Smooth muscle cell (in vitro differentiated cells): ENCODE results near the gene C5orf34. TPM values are rescaled to one million over a fixed set of nuclear protein-coding genes. Genes with fewer than 3 reads are reported as not detected.
"Not testable (repeated sequence)": the region's sequence is repeated elsewhere in the genome, so short reads cannot be mapped to it uniquely, and the experiment has no call there.

Source experiments
- DNase-seq: peaks from one replicate; lab custom pipeline; 2025; ENCODE audit not compliant: unreplicated experiment; lab: John Stamatoyannopoulos, UW
- H2AFZ ChIP-seq: fragments of 200-600 bp; sonication (generic); 2 replicates; pipeline ENCODE4 v1.6.0; 2016; ENCODE audit warnings: antibody characterized with exemption, low read depth, mild to moderate bottlenecking
- H3F3A ChIP-seq: fragments of 200-600 bp; sonication (generic); 2 replicates; pipeline ENCODE4 v1.6.0; 2017; ENCODE audit warnings: antibody characterized with exemption, low read depth
- H3K27ac ChIP-seq: fragments of 200-600 bp; sonication (generic); 2 replicates; pipeline ENCODE4 v1.5.1; 2016; ENCODE audit warnings: low read depth, mild to moderate bottlenecking
- H3K27me3 ChIP-seq: fragments of 200-600 bp; sonication (generic); 2 replicates; pipeline ENCODE4 v1.6.1; 2016; ENCODE audit warnings: low read depth, mild to moderate bottlenecking
- H3K36me3 ChIP-seq: fragments of 200-600 bp; sonication (generic); 2 replicates; pipeline ENCODE4 v1.5.1; 2016; ENCODE audit warnings: low read depth
- H3K4me1 ChIP-seq: fragments of 200-600 bp; sonication (generic); 2 replicates; pipeline ENCODE4 v1.5.1; 2016; ENCODE audit warnings: low read depth
- H3K4me2 ChIP-seq: fragments of 200-600 bp; sonication (generic); 2 replicates; pipeline ENCODE4 v1.6.0; 2016; ENCODE audit warnings: mild to moderate bottlenecking
- H3K4me3 ChIP-seq: fragments of 200-600 bp; sonication (generic); 2 replicates; pipeline ENCODE4 v1.5.1; 2016; ENCODE audit warnings: mild to moderate bottlenecking
- H3K79me2 ChIP-seq: fragments of 200-600 bp; sonication (generic); 2 replicates; pipeline ENCODE4 v1.6.0; 2016; ENCODE audit warnings: low read depth, mild to moderate bottlenecking
- H3K9ac ChIP-seq: fragments of 200-600 bp; sonication (generic); 2 replicates; pipeline ENCODE4 v1.6.0; 2016; ENCODE audit warnings: low read depth
- H3K9me3 ChIP-seq: fragments of 200-600 bp; sonication (generic); replicated peaks from 2 replicates; pipeline ENCODE4 v1.5.1; 2016; ENCODE audit warnings: low read depth
- H4K20me1 ChIP-seq: fragments of 200-600 bp; sonication (generic); 2 replicates; pipeline ENCODE4 v1.6.0; 2016; ENCODE audit warnings: low read depth
- whole genome bisulfite sequencing: methylation state at CpG from one replicate; pipeline ENCODE4 v1.1.7; 2016; ENCODE audit warnings: low lambda C conversion rate; 5-methylcytosine and 5-hydroxymethylcytosine counted together
- polyA plus RNA-seq: library from polyadenylated mRNA; unstranded; fragments of >200 nt; fragmentation: Nextera tagmentation; extraction: Ambion mirVana; gene quantifications from 2 replicates; pipeline ENCODE4 v1.2.1, GENCODE V29; 2016
- total RNA-seq: library from RNA; depleted of rRNA; stranded (reverse); fragments of >200 nt; gene quantifications from 2 replicates; pipeline ENCODE4 v1.2.3, GENCODE V29; 2014
- TF ChIP-seq, protein P1 (sequence below): fragments of 200-600 bp; sonication (generic); IDR thresholded peaks from 2 replicates; pipeline ENCODE4 v1.5.1; 2017; ENCODE audit warnings: borderline replicate concordance, mild to moderate bottlenecking, antibody characterized with exemption; ENCODE audit not compliant: insufficient read depth, poor library complexity, severe bottlenecking

The C5orf34 gene
- total and polyA plus RNA-seq, 2 experiments from 2014 or later, result 2.6 to 7.5 TPM

DNA sequence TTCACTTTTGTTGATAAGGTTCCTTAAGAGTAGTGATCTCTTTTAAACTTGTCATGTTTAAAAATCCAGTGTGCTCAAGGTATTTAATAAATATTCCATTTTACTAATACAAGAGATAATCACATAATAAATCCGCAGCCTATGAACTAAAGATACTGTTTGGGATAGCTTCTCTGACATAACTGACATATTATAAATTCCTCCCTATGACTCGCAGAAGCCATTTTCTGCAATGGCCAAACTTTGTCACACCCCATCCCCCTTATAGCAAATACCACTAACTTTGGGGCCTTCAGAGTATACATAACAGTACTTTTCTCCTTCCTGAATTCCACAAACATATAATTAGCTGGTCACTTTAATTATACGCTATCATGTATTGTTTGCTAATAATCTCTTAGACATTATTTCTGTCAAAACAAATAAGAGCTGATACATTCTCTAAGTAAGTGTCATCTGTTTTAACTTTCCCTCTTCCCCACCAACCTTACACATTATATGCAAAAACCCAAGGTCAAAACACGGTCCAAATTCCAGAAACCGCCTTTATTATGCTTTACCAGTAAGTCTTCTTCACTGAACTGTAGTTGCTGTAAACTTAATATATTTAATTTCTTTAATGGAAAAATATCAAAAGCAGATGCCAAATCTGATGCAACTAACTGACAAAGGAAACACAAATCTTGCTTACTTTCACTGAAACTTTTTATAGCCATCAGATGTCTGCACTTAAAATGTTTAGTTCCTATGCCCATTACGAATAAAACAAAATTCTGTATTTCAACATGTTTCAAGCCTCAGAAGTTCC, 32.3 kb downstream of the C5orf34 start:
- no peak for DNase-seq
- H3K9me3 ChIP-seq, result no peaks in the 10 kb centered on the region
- H3K4me2 ChIP-seq, result peak overlapping the region; percentile 93
- peaks cover 41% of the 10 kb centered on the region for H3K79me2 ChIP-seq
- H3K4me1 ChIP-seq, result peaks cover 15% of the 10 kb centered on the region
- H3K27me3 ChIP-seq, result no peaks in the 10 kb centered on the region
- H3K27ac ChIP-seq, result peak overlapping the region; percentile 94
- WGBS, result 31% methylated on average over 6 of the region's 6 CpGs
- H2AFZ ChIP-seq, result peak overlapping the region; percentile 85
- peaks cover 11% of the 10 kb centered on the region for H3F3A ChIP-seq
- H3K4me3 ChIP-seq, result peak overlapping the region; percentile 74
- no peaks in the 10 kb centered on the region for H3K36me3 ChIP-seq
- H4K20me1 ChIP-seq, result no peaks in the 10 kb centered on the region
- TF ChIP-seq, protein P1, sequence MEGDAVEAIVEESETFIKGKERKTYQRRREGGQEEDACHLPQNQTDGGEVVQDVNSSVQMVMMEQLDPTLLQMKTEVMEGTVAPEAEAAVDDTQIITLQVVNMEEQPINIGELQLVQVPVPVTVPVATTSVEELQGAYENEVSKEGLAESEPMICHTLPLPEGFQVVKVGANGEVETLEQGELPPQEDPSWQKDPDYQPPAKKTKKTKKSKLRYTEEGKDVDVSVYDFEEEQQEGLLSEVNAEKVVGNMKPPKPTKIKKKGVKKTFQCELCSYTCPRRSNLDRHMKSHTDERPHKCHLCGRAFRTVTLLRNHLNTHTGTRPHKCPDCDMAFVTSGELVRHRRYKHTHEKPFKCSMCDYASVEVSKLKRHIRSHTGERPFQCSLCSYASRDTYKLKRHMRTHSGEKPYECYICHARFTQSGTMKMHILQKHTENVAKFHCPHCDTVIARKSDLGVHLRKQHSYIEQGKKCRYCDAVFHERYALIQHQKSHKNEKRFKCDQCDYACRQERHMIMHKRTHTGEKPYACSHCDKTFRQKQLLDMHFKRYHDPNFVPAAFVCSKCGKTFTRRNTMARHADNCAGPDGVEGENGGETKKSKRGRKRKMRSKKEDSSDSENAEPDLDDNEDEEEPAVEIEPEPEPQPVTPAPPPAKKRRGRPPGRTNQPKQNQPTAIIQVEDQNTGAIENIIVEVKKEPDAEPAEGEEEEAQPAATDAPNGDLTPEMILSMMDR, result no peak
- H3K9ac ChIP-seq, result peak overlapping the region; percentile 95

DNA sequence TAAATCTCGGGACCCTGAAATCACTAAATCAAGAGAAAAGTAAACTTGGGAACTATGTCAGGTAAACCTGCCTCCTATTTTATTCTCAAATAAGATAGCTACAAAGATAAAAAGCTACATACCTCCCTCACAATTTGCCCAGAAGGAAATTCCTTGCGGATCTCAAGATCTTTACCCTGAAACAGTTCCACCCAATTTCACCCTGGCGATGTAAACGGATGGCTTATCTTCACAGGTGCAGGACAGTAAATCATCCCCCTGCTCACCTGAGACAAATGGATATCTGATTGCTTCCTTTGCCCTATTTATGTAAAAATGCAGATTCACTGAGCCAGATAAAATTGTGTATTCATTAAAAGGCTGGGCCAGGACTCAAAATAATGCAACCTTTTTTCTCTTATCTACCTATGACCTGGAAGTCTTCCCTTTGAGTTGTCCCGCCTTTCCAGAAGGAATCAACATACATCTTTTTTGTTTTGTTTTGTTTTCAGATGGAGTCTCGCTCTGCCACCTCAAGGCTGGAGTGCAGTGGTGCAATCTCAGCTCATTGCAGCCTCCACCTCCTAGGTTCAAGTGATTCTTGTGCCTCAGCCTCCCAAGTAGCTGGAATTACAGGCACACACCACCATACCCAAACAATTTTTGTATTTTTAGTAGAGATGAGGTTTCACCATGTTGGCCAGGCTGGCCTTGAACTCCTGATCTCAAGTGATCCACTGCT, 45.1 kb downstream of the C5orf34 start:
- no peak for DNase-seq
- no peaks in the 10 kb centered on the region for H3K27me3 ChIP-seq

GRCh38 chr5:43467100-43467499, 47.8 kb downstream of the C5orf34 start:
- peaks cover 10% of the 10 kb centered on the region for H3K9me3 ChIP-seq
- TF ChIP-seq, protein P1, result no peak
- H4K20me1 ChIP-seq, result no peaks in the 10 kb centered on the region

More for the DNA sequence above, 45.1 kb downstream of the C5orf34 start:
- Histone ChIP-seq H3K9ac (no peak overlapping the region), H3K9me3 (peaks cover 10% of the 10 kb centered on the region), H2AFZ (no peak overlapping the region), H3K4me2 (no peak overlapping the region), H3K79me2 (peaks cover 5% of the 10 kb centered on the region), H3F3A (no peaks in the 10 kb centered on the region), H3K4me1 (no peaks in the 10 kb centered on the region), H3K27ac (no peak overlapping the region), H3K36me3 (peaks cover 25% of the 10 kb centered on the region), H3K4me3 (no peak overlapping the region), H4K20me1 (no peaks in the 10 kb centered on the region)
- TF ChIP-seq, protein P1, result no peak
- 84% methylated on average over 6 of the region's 6 CpGs for WGBS

GRCh38 chr5:43465455-43465854, 49.5 kb downstream of the C5orf34 start:
- H3K4me3 ChIP-seq, H4K20me1 ChIP-seq, H3K4me2 ChIP-seq, DNase-seq, H3K27ac ChIP-seq, H3K79me2 ChIP-seq, H3K4me1 ChIP-seq, H3K27me3 ChIP-seq, H3K9me3 ChIP-seq, H3K9ac ChIP-seq, H3F3A ChIP-seq, H2AFZ ChIP-seq: not testable (repeated sequence)
- peaks cover 17% of the 10 kb centered on the region for H3K36me3 ChIP-seq
- 97% methylated on average over 3 of the region's 3 CpGs for WGBS

More at GRCh38 chr5:43467100-43467499, 47.8 kb downstream of the C5orf34 start:
- H3K36me3 ChIP-seq, result peaks cover 25% of the 10 kb centered on the region
- H3K4me1 ChIP-seq, result no peaks in the 10 kb centered on the region
- no peak overlapping the region for H2AFZ ChIP-seq
- no peak overlapping the region for H3K9ac ChIP-seq
- H3K4me2 ChIP-seq, result no peak overlapping the region
- H3K27ac ChIP-seq, result no peak overlapping the region
- no peaks in the 10 kb centered on the region for H3K27me3 ChIP-seq
- peaks cover 5% of the 10 kb centered on the region for H3K79me2 ChIP-seq
- no peaks in the 10 kb centered on the region for H3F3A ChIP-seq
- DNase-seq, result no peak
- H3K4me3 ChIP-seq, result no peak overlapping the region
